Spleen (tissue), 7 donors: ENCODE measurements around the gene CALN1.

Experiments
- POLR2A ChIP-seq, 3 donors: fragments of 450-650 bp; IDR thresholded peaks; one replicate each; pipeline ENCODE4 v1.5.1; 2017; ENCODE audit warnings: antibody characterized with exemption in 3 of 3, mild to moderate bottlenecking in 1 of 3
- POLR2AphosphoS5 ChIP-seq, 3 donors: sonication (generic); formaldehyde crosslinking; IDR thresholded peaks; one replicate each; pipeline ENCODE4 v1.5.1; 2017; ENCODE audit warnings: antibody characterized with exemption in 3 of 3
- TF ChIP-seq, protein P1 (sequence below), 11 experiments: fragments of 200-600 bp in 7 of 11; fragments of 450-650 bp in 4 of 11; sonication (generic) in 4 of 11; IDR thresholded peaks in 8 of 11; conservative IDR thresholded peaks in 3 of 11; 1 replicate in 7 of 11; 2 replicates in 4 of 11; pipeline versions ENCODE4 v1.4.0 to v1.8.0; 2016 to 2021; ENCODE audit warnings: antibody characterized with exemption in 11 of 11, inconsistent platforms in 4 of 11, mild to moderate bottlenecking in 1 of 11
- donor health status: DM: no; HTN: no; CAD: no; lungs with moderate emphysema.
- donor health status: DM: no; HTN: no; CAD: no.
- donor health status: DM: no; HTN: no; CAD: no.

DNA sequence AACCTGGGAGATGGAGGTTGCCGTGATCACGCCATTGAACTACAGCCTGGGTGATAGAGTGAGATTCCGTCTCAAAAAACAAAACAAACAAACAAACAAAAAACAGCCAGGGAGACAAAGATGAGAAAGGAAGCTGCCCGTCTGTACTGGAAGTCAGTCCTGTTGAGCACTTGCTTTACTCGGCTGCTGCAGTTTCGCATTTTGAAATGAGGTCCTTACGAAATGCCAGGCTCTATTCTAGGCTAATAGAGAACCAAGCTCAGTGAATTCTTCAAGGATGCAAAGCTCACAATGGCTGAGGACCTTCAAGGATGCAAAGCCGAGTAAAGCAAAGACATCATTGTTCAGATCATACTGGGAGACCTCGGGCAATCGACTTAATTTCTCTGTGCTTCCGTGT lies 333.3 kb downstream of the CALN1 start:
- TF ChIP-seq, protein P1, sequence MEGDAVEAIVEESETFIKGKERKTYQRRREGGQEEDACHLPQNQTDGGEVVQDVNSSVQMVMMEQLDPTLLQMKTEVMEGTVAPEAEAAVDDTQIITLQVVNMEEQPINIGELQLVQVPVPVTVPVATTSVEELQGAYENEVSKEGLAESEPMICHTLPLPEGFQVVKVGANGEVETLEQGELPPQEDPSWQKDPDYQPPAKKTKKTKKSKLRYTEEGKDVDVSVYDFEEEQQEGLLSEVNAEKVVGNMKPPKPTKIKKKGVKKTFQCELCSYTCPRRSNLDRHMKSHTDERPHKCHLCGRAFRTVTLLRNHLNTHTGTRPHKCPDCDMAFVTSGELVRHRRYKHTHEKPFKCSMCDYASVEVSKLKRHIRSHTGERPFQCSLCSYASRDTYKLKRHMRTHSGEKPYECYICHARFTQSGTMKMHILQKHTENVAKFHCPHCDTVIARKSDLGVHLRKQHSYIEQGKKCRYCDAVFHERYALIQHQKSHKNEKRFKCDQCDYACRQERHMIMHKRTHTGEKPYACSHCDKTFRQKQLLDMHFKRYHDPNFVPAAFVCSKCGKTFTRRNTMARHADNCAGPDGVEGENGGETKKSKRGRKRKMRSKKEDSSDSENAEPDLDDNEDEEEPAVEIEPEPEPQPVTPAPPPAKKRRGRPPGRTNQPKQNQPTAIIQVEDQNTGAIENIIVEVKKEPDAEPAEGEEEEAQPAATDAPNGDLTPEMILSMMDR (IDR thresholded peaks at IDR 0.05 in 8 of 11, conservative IDR thresholded peaks at IDR 0.05 in 3 of 11) = no peak
- TF ChIP-seq POLR2AphosphoS5 (IDR thresholded peaks at IDR 0.05) = no peak
- TF ChIP-seq POLR2A (IDR thresholded peaks at IDR 0.05) = no peak
